IMR-90 (cell line): ENCODE measurements around the gene CALML3. TPM values are rescaled to one million over a fixed set of nuclear protein-coding genes. Genes with fewer than 3 reads are reported as not detected.

Experiments
- ATAC-seq: fragments of 200-7000 bp; cut with Tn5 transposase; 2 replicates; pipeline ENCODE4 v1.9.1; 2020; ENCODE audit warnings: low read depth, mild to moderate bottlenecking, moderate library complexity
- BruUV-seq: library from RNA; stranded (reverse); fragments of 400-500 nt; replicated peaks from 2 replicates; lab custom pipeline; 2021; lab: Mats Ljungman, UMichigan
- CTCF ChIA-PET: fragments of 300-600 bp; formaldehyde crosslinking; extraction: SDS; loops from one replicate; lab custom pipeline; 2021; ENCODE audit warnings: antibody characterized with exemption; lab: Yijun Ruan, JAX
- POLR2A ChIA-PET: fragments of 300-600 bp; sonication (Branson Sonifier 250); formaldehyde crosslinking; loops from one replicate; lab custom pipeline; 2022; ENCODE audit warnings: antibody characterized with exemption; ENCODE audit not compliant: unreplicated experiment; lab: Charles Lee
- DNase-seq: peaks from one replicate; pipeline ENCODE4 v3.0.0; 2013
- H2AFZ ChIP-seq: replicated peaks from 2 replicates; pipeline ENCODE3; 2013; ENCODE audit warnings: low read length, mild to moderate bottlenecking; ENCODE audit not compliant: poor library complexity
- H2AK5ac ChIP-seq: 2 replicates; pipeline ENCODE4 v1.6.1; 2013; ENCODE audit warnings: low read depth, low read length, inconsistent platforms
- H2AK9ac ChIP-seq: replicated peaks from 2 replicates; pipeline ENCODE3; 2013; ENCODE audit warnings: mild to moderate bottlenecking, low read depth, low read length, moderate library complexity; ENCODE audit not compliant: poor library complexity
- H2BK120ac ChIP-seq: 2 replicates; pipeline ENCODE4 v1.6.1; 2013; ENCODE audit warnings: low read depth, low read length, inconsistent platforms
- H2BK15ac ChIP-seq: 3 replicates; pipeline ENCODE4 v1.6.1; 2013; ENCODE audit warnings: low read depth, low read length, inconsistent platforms
- H2BK20ac ChIP-seq: 2 replicates; pipeline ENCODE4 v1.6.1; 2013; ENCODE audit warnings: low read depth, mild to moderate bottlenecking, inconsistent platforms, low read length, moderate library complexity
- H2BK5ac ChIP-seq: 2 replicates; pipeline ENCODE4 v1.6.1; 2013; ENCODE audit warnings: mild to moderate bottlenecking, low read depth, low read length, inconsistent platforms; ENCODE audit not compliant: poor library complexity, severe bottlenecking
- H3K14ac ChIP-seq: replicated peaks from 2 replicates; pipeline ENCODE4 v1.6.1; 2013; ENCODE audit warnings: low read depth, low read length, inconsistent platforms
- H3K18ac ChIP-seq: 2 replicates; pipeline ENCODE4 v1.6.1; 2013; ENCODE audit warnings: low read depth, low read length, control low read depth
- H3K23ac ChIP-seq: 2 replicates; pipeline ENCODE4 v1.6.1; 2013; ENCODE audit warnings: low read depth, low read length, inconsistent platforms
- H3K27ac ChIP-seq: 2 replicates; pipeline ENCODE4 v1.5.1; 2013; ENCODE audit warnings: mild to moderate bottlenecking, control low read depth, low read length; ENCODE audit not compliant: insufficient read depth
- H3K27me3 ChIP-seq: 2 replicates; pipeline ENCODE4 v1.6.1; 2013; ENCODE audit warnings: low read length; ENCODE audit not compliant: control insufficient read depth, insufficient read depth
- H3K36me3 ChIP-seq: 2 replicates; pipeline ENCODE4 v1.6.1; 2013; ENCODE audit warnings: low read length, mixed read lengths; ENCODE audit not compliant: control insufficient read depth, insufficient read depth
- H3K4ac ChIP-seq: 2 replicates; pipeline ENCODE4 v1.6.1; 2013; ENCODE audit warnings: low read depth, low read length, inconsistent platforms
- H3K4me1 ChIP-seq: 2 replicates; pipeline ENCODE4 v1.6.1; 2013; ENCODE audit warnings: low read length, mixed read lengths; ENCODE audit not compliant: control insufficient read depth, insufficient read depth
- H3K4me2 ChIP-seq: 2 replicates; pipeline ENCODE4 v1.6.1; 2013; ENCODE audit warnings: low read depth, mild to moderate bottlenecking, control low read depth, low read length, moderate library complexity
- H3K4me3 ChIP-seq: 2 replicates; pipeline ENCODE4 v1.5.1; 2013; ENCODE audit warnings: low read depth, mild to moderate bottlenecking, control low read depth, low read length, moderate library complexity; ENCODE audit not compliant: insufficient read depth
- H3K56ac ChIP-seq: 2 replicates; pipeline ENCODE4 v1.6.1; 2013; ENCODE audit warnings: low read length, inconsistent platforms; ENCODE audit not compliant: insufficient read depth; ENCODE audit errors: extremely low read depth
- H3K79me1 ChIP-seq, 2 experiments: 2 replicates each; pipeline ENCODE4 v1.6.1; 2013; ENCODE audit warnings: low read length in 2 of 2, inconsistent platforms in 1 of 2, low read depth in 1 of 2
- H3K9ac ChIP-seq: 2 replicates; pipeline ENCODE4 v1.6.1; 2013; ENCODE audit warnings: low read depth, low read length, control low read depth
- H3K9me1 ChIP-seq: 2 replicates; pipeline ENCODE4 v1.6.1; 2013; ENCODE audit warnings: low read length, inconsistent platforms; ENCODE audit not compliant: insufficient read depth
- H3K9me3 ChIP-seq: 2 replicates; pipeline ENCODE4 v1.6.1; 2013; ENCODE audit warnings: low read length; ENCODE audit not compliant: control insufficient read depth, insufficient read depth
- H4K20me1 ChIP-seq: 2 replicates; pipeline ENCODE4 v1.6.1; 2013; ENCODE audit warnings: low read length, inconsistent platforms; ENCODE audit not compliant: insufficient read depth
- H4K5ac ChIP-seq: 2 replicates; pipeline ENCODE4 v1.6.1; 2013; ENCODE audit warnings: mild to moderate bottlenecking, low read depth, low read length, control low read depth
- H4K8ac ChIP-seq, 2 experiments: 2 replicates each; pipeline ENCODE4 v1.6.1; 2013; ENCODE audit warnings: low read depth in 2 of 2, low read length in 2 of 2, control low read depth in 1 of 2, inconsistent platforms in 1 of 2
- H4K91ac ChIP-seq: 2 replicates; pipeline ENCODE4 v1.6.1; 2013; ENCODE audit warnings: low read depth, low read length, inconsistent platforms; ENCODE audit not compliant: insufficient read depth
- CEBPB ChIP-seq: IDR thresholded peaks from 2 replicates; pipeline ENCODE4 v1.6.1; 2012; ENCODE audit warnings: low read depth, low read length, improper control_type of control experiment
- FOS ChIP-seq: fragments of 150-350 bp; IDR thresholded peaks from 2 replicates; pipeline ENCODE4 v1.6.1; 2016; ENCODE audit warnings: low read depth, low read length
- MAFK ChIP-seq: IDR thresholded peaks from 2 replicates; pipeline ENCODE4 v1.6.1; 2012; ENCODE audit warnings: low read depth, low read length, improper control_type of control experiment
- MXI1 ChIP-seq: IDR thresholded peaks from 2 replicates; pipeline ENCODE4 v1.6.1; 2012; ENCODE audit warnings: low read depth, mild to moderate bottlenecking, low read length, moderate library complexity, borderline replicate concordance
- NFE2L2 ChIP-seq: fragments of 150-350 bp; IDR thresholded peaks from 2 replicates; pipeline ENCODE4 v1.6.1; 2016; ENCODE audit warnings: low read depth, mild to moderate bottlenecking, low read length
- POLR2A ChIP-seq: IDR thresholded peaks from 2 replicates; pipeline ENCODE4 v1.6.1; 2012; ENCODE audit warnings: mild to moderate bottlenecking, low read depth, low read length
- RAD21 ChIP-seq: IDR thresholded peaks from 2 replicates; pipeline ENCODE4 v1.6.1; 2012; ENCODE audit warnings: low read length, improper control_type of control experiment
- RFX5 ChIP-seq: IDR thresholded peaks from 2 replicates; pipeline ENCODE4 v1.8.0; 2012; ENCODE audit warnings: low read depth, mild to moderate bottlenecking, low read length, moderate library complexity
- SMC3 ChIP-seq: fragments of 150-350 bp; IDR thresholded peaks from 2 replicates; pipeline ENCODE4 v1.6.1; 2016; ENCODE audit warnings: low read depth, mild to moderate bottlenecking, antibody characterized with exemption, low read length, moderate library complexity
- WGBS, 2 experiments: methylation state at CpG; one replicate each; pipeline versions ENCODE4 v1.1.5 to v1.1.7; 2013; ENCODE audit warnings: missing lambda C conversion rate in 2 of 2; ENCODE audit not compliant: insufficient read length in 1 of 2; ENCODE audit errors: extremely low coverage in 2 of 2; 5-methylcytosine and 5-hydroxymethylcytosine counted together
- dilution Hi-C: fragments of 300-500 bp; cut with HindIII; formaldehyde crosslinking; loops from one replicate; pipeline ENCODE4 v1.14.3; 2018; ENCODE audit warnings: low sequenced_read_pairs; ENCODE audit not compliant: unreplicated experiment
- in situ Hi-C: fragments of 300-500 bp; cut with MboI; formaldehyde crosslinking; loops from 3 replicates; pipeline ENCODE4 v1.14.3; 2019; ENCODE audit warnings: low sequenced_read_pairs, inconsistent platforms, mixed read lengths
- intact Hi-C: fragments of 100-400 bp; cut with micrococcal nuclease; formaldehyde crosslinking; loops from 2 replicates; pipeline ENCODE4 v1.10.0; 2022
- polyA plus RNA-seq, 3 experiments: library from polyadenylated mRNA; depleted of rRNA; stranded (reverse); fragments of >200 nt; gene quantifications; 2 replicates each; pipeline ENCODE4 v1.2.3, GENCODE V29; 2012; ENCODE audit warnings: low replicate concordance in 1 of 3
- total RNA-seq: library from RNA; depleted of rRNA; stranded (reverse); fragments of >200 nt; gene quantifications from 2 replicates; pipeline ENCODE4 v1.2.3, GENCODE V29; 2012
- TF ChIP-seq, protein P1 (sequence below): fragments of 150-350 bp; IDR thresholded peaks from 2 replicates; pipeline ENCODE4 v1.6.1; 2017; ENCODE audit warnings: mild to moderate bottlenecking, antibody characterized with exemption, low read length, low read depth
- TF ChIP-seq, protein P2 (sequence below): fragments of 150-350 bp; IDR thresholded peaks from 2 replicates; pipeline ENCODE4 v1.6.1; 2016; ENCODE audit warnings: low read depth, mild to moderate bottlenecking, low read length, moderate library complexity, borderline replicate concordance
- TF ChIP-seq, protein P3 (sequence below): conservative IDR thresholded peaks from 2 replicates; pipeline ENCODE4 v1.5.1; 2012; ENCODE audit warnings: mild to moderate bottlenecking, low read depth, low read length, improper control_type of control experiment

CALML3 gene
- total and polyA plus RNA-seq, 2 of the 4 experiments (the other 2 are of a cell fraction), result not detected

- TF ChIP-seq SMC3, result no peak
- TF ChIP-seq RAD21, result no peak
- TF ChIP-seq MAFK, result no peak
- no peak for TF ChIP-seq MXI1
- no peak for TF ChIP-seq RFX5
- no peak for TF ChIP-seq CEBPB
- no peak for TF ChIP-seq FOS
- no peak for TF ChIP-seq POLR2A
Measured at GRCh38 chr10:5529702-5530411, 5.1 kb downstream of the CALML3 start (continued).

GRCh38 chr10:5530412-5530806, 5.6 kb downstream of the CALML3 start:
- H2BK120ac ChIP-seq, result no peak overlapping the region
- TF ChIP-seq, protein P1, sequence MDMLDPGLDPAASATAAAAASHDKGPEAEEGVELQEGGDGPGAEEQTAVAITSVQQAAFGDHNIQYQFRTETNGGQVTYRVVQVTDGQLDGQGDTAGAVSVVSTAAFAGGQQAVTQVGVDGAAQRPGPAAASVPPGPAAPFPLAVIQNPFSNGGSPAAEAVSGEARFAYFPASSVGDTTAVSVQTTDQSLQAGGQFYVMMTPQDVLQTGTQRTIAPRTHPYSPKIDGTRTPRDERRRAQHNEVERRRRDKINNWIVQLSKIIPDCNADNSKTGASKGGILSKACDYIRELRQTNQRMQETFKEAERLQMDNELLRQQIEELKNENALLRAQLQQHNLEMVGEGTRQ, result no peak
- TF ChIP-seq, protein P2, sequence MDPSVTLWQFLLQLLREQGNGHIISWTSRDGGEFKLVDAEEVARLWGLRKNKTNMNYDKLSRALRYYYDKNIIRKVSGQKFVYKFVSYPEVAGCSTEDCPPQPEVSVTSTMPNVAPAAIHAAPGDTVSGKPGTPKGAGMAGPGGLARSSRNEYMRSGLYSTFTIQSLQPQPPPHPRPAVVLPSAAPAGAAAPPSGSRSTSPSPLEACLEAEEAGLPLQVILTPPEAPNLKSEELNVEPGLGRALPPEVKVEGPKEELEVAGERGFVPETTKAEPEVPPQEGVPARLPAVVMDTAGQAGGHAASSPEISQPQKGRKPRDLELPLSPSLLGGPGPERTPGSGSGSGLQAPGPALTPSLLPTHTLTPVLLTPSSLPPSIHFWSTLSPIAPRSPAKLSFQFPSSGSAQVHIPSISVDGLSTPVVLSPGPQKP, result no peak
- TF ChIP-seq NFE2L2 (no peak), SMC3 (no peak), MXI1 (no peak), CEBPB (no peak)
- TF ChIP-seq, protein P3, sequence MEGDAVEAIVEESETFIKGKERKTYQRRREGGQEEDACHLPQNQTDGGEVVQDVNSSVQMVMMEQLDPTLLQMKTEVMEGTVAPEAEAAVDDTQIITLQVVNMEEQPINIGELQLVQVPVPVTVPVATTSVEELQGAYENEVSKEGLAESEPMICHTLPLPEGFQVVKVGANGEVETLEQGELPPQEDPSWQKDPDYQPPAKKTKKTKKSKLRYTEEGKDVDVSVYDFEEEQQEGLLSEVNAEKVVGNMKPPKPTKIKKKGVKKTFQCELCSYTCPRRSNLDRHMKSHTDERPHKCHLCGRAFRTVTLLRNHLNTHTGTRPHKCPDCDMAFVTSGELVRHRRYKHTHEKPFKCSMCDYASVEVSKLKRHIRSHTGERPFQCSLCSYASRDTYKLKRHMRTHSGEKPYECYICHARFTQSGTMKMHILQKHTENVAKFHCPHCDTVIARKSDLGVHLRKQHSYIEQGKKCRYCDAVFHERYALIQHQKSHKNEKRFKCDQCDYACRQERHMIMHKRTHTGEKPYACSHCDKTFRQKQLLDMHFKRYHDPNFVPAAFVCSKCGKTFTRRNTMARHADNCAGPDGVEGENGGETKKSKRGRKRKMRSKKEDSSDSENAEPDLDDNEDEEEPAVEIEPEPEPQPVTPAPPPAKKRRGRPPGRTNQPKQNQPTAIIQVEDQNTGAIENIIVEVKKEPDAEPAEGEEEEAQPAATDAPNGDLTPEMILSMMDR, result no peak
- intact Hi-C loops (no loop called here), dilution Hi-C loops (no loop called here), in situ Hi-C loops (no loop called here)
- no peak overlapping the region for H2BK20ac ChIP-seq
- no peaks in the 10 kb centered on the region for H4K20me1 ChIP-seq
- no peak overlapping the region for H3K4me3 ChIP-seq
- no peak overlapping the region for H3K56ac ChIP-seq
- H2BK15ac ChIP-seq, result no peak overlapping the region
- CTCF ChIA-PET, result interaction anchor here (0.5 kb wide), 1 partner anchor 9 kb away, joined by 3 read pairs; no protein-coding TSS in a partner anchor
- ATAC-seq (no peak), DNase-seq (no peak)
- no peak overlapping the region for H4K8ac ChIP-seq
- no peak overlapping the region for H2AK9ac ChIP-seq
- BruUV-seq, result no TSS peak
- no peak overlapping the region for H2AFZ ChIP-seq
- WGBS, 2 experiments, result 67% methylated on average over 1 of the region's 5 CpGs; no CpG with 5 or more reads in 1 of the 2 experiments
- no peak overlapping the region for H3K9ac ChIP-seq
- no peaks in the 10 kb centered on the region for H3K9me3 ChIP-seq
- no peak overlapping the region for H2AK5ac ChIP-seq
- no peaks in the 10 kb centered on the region for H3K9me1 ChIP-seq
- no peak overlapping the region for H3K23ac ChIP-seq
- no peak overlapping the region for H3K4me2 ChIP-seq
- POLR2A ChIA-PET, result interaction anchor here (0.6 kb wide), 2 partner anchors 82 to 195 kb away, joined by 3 to 6 read pairs; no protein-coding TSS in a partner anchor
- H3K79me1 ChIP-seq, result no peaks in the 10 kb centered on the region
- H3K18ac ChIP-seq, result no peak overlapping the region
- H4K5ac ChIP-seq, result no peak overlapping the region
- no peak overlapping the region for H3K27ac ChIP-seq
- no peak overlapping the region for H3K4ac ChIP-seq
- H4K91ac ChIP-seq, result no peak overlapping the region
- H3K14ac ChIP-seq, result no peak overlapping the region
- H3K4me1 ChIP-seq, result peaks cover 4% of the 10 kb centered on the region; the same call in 1 of the 2 replicates
- H3K36me3 ChIP-seq, result no peaks in the 10 kb centered on the region
- H3K27me3 ChIP-seq, result peaks cover 2% of the 10 kb centered on the region; the same call in 1 of the 2 replicates
- no peak overlapping the region for H2BK5ac ChIP-seq
